ENCODE results near the gene FASTKD2. TPM values are rescaled to one million over a fixed set of nuclear protein-coding genes. Genes with fewer than 3 reads are reported as not detected.

FASTKD2 gene
- total RNA-seq, 3 donors from 2014 or later = 19.3 to 23.3 (median 21.7) TPM

GRCh38 chr2:206832873-206833272 is 67.5 kb downstream of the FASTKD2 start:
- no peak for DNase-seq
- Histone ChIP-seq H3K36me3 (ENCODE audit: low read depth) (no peaks in the 10 kb centered on the region), H3K9me3 (peaks cover 7% of the 10 kb centered on the region), H3K4me3 (no peak overlapping the region), H3K4me1 (ENCODE audit: low read depth) (no peaks in the 10 kb centered on the region)
- intact Hi-C loops (cut with DNase I, micrococcal nuclease) = no loop called here
- TF ChIP-seq, protein P1, sequence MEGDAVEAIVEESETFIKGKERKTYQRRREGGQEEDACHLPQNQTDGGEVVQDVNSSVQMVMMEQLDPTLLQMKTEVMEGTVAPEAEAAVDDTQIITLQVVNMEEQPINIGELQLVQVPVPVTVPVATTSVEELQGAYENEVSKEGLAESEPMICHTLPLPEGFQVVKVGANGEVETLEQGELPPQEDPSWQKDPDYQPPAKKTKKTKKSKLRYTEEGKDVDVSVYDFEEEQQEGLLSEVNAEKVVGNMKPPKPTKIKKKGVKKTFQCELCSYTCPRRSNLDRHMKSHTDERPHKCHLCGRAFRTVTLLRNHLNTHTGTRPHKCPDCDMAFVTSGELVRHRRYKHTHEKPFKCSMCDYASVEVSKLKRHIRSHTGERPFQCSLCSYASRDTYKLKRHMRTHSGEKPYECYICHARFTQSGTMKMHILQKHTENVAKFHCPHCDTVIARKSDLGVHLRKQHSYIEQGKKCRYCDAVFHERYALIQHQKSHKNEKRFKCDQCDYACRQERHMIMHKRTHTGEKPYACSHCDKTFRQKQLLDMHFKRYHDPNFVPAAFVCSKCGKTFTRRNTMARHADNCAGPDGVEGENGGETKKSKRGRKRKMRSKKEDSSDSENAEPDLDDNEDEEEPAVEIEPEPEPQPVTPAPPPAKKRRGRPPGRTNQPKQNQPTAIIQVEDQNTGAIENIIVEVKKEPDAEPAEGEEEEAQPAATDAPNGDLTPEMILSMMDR (IDR thresholded peaks at IDR 0.05) = no peak
- ATAC-seq = no peak

- intact Hi-C loops (cut with DNase I, micrococcal nuclease) = no loop called here
- DNase-seq (no peak), ATAC-seq (no peak)
- Histone ChIP-seq H3K4me3 (no peak overlapping the region), H3K36me3 (ENCODE audit: low read depth) (no peaks in the 10 kb centered on the region), H3K9me3 (peaks cover 7% of the 10 kb centered on the region), H3K4me1 (ENCODE audit: low read depth) (no peaks in the 10 kb centered on the region)
- TF ChIP-seq, protein P1 (IDR thresholded peaks at IDR 0.05) = no peak
These were observed 67.9 kb downstream of the FASTKD2 start for GRCh38 chr2:206833291-206833690.

GRCh38 chr2:206836722-206837121 is 71.3 kb downstream of the FASTKD2 start:
- DNase-seq (no peak), ATAC-seq (no peak)
- intact Hi-C loops (cut with DNase I, micrococcal nuclease) = no loop called here
- peaks cover 7% of the 10 kb centered on the region for H3K9me3 ChIP-seq
- no peaks in the 10 kb centered on the region for H3K36me3 ChIP-seq (ENCODE audit: low read depth)
- TF ChIP-seq, protein P1 (IDR thresholded peaks at IDR 0.05) = no peak
- H3K4me1 ChIP-seq (ENCODE audit: low read depth) = no peaks in the 10 kb centered on the region
- H3K4me3 ChIP-seq = no peak overlapping the region

DNA sequence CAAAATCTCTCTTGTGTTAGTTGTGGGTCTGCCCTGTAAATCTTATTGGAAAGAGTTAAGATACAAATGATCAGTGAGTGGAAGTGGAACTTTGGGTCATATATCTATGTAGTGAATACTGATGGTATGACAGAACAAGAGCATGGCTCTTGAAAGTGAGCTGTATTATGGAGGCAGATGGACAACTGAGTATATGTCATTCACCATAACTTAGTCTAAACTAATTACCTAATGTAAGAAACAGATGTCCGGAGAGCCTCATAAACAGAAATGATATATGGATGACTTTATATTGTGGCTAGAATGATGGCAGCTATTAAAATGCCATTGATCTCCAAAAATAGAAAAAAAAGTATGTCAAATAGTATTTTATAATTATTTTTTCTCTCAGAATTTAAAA is 72.4 kb downstream of the FASTKD2 start:
- DNase-seq = no peak
- TF ChIP-seq, protein P1 (IDR thresholded peaks at IDR 0.05) = no peak
- no peak overlapping the region for H3K4me3 ChIP-seq
- H3K36me3 ChIP-seq (ENCODE audit: low read depth) = no peaks in the 10 kb centered on the region
- intact Hi-C loops (cut with DNase I, micrococcal nuclease) = no loop called here
- ATAC-seq = no peak
- peaks cover 7% of the 10 kb centered on the region for H3K9me3 ChIP-seq
- no peaks in the 10 kb centered on the region for H3K4me1 ChIP-seq (ENCODE audit: low read depth)

- no peaks in the 10 kb centered on the region for H3K4me1 ChIP-seq (ENCODE audit: low read depth)
- ATAC-seq = no peak
- no peaks in the 10 kb centered on the region for H3K36me3 ChIP-seq (ENCODE audit: low read depth)
- no peak overlapping the region for H3K4me3 ChIP-seq
- intact Hi-C loops (cut with DNase I, micrococcal nuclease) = no loop called here
- TF ChIP-seq, protein P1 (IDR thresholded peaks at IDR 0.05) = no peak
- no peak for DNase-seq
- peaks cover 2% of the 10 kb centered on the region for H3K9me3 ChIP-seq
These were observed 73.3 kb downstream of the FASTKD2 start for GRCh38 chr2:206838690-206839089.

- TF ChIP-seq, protein P1 (IDR thresholded peaks at IDR 0.05) = no peak
- intact Hi-C loops (cut with DNase I, micrococcal nuclease) = no loop called here
- Histone ChIP-seq H3K9me3 (no peaks in the 10 kb centered on the region), H3K4me1 (ENCODE audit: low read depth) (no peaks in the 10 kb centered on the region), H3K4me3 (no peak overlapping the region), H3K36me3 (ENCODE audit: low read depth) (no peaks in the 10 kb centered on the region)
- no peak for ATAC-seq
- no peak for DNase-seq
These were observed 75.6 kb downstream of the FASTKD2 start for GRCh38 chr2:206840999-206841398.
